Fibroblast of skin of right biceps (primary cell): ENCODE measurements around the gene CPTP.
A peak's percentile ranks its signal among the peaks of the same experiment; 100 is the strongest.
"Not testable (repeated sequence)": the region's sequence is repeated elsewhere in the genome, so short reads cannot be mapped to it uniquely, and the experiment has no call there.

Source experiments
- DNase-seq: peaks from one replicate; pipeline ENCODE4 v3.0.0-alpha.2; 2013

CPTP gene

GRCh38 chr1:1307261-1307922 lies 17.2 kb upstream of the CPTP start:
- no peak for DNase-seq

GRCh38 chr1:1307923-1308755 lies 16.5 kb upstream of the CPTP start, which contains the start of the genes ACAP3 and PUSL1:
ACAP3 (minus strand) TSS chr1:1307930; CDS start chr1:1307815, 115 bp downstream.
PUSL1 (plus strand) TSS chr1:1308597; CDS start chr1:1308644, 47 bp downstream.
- peak; percentile 93 for DNase-seq

- no peak for DNase-seq
These were observed 15.8 kb upstream of the CPTP start for GRCh38 chr1:1308756-1309250.

GRCh38 chr1:1309251-1310108 lies 15.1 kb upstream of the CPTP start:
- DNase-seq = no peak

GRCh38 chr1:1310109-1310385 lies 14.6 kb upstream of the CPTP start:
- DNase-seq = no peak

- no peak for DNase-seq
These were observed 14.0 kb upstream of the CPTP start for GRCh38 chr1:1310476-1311053.

- no peak for DNase-seq
These were observed 13.2 kb upstream of the CPTP start for GRCh38 chr1:1311107-1312104.

- DNase-seq = no peak
These were observed 11.9 kb upstream of the CPTP start for GRCh38 chr1:1312450-1313314.

- no peak for DNase-seq
These were observed 10.9 kb upstream of the CPTP start for GRCh38 chr1:1313500-1314236.

GRCh38 chr1:1314237-1314586 lies 10.4 kb upstream of the CPTP start:
- DNase-seq = no peak

GRCh38 chr1:1314678-1315335 lies 9.8 kb upstream of the CPTP start:
- DNase-seq = no peak

- no peak for DNase-seq
These were observed 9.1 kb upstream of the CPTP start for GRCh38 chr1:1315435-1315954.

- DNase-seq = not testable (repeated sequence)
These were observed 8.4 kb upstream of the CPTP start for GRCh38 chr1:1316199-1316598.

- no peak for DNase-seq
These were observed 7.2 kb upstream of the CPTP start for GRCh38 chr1:1317420-1317819.

GRCh38 chr1:1318131-1318652 lies 6.4 kb upstream of the CPTP start:
- DNase-seq = peak; percentile 92

GRCh38 chr1:1318777-1319645 lies 5.6 kb upstream of the CPTP start:
- no peak for DNase-seq

GRCh38 chr1:1319646-1319941 lies 5.0 kb upstream of the CPTP start:
- no peak for DNase-seq
